GM12878 (cell line): ENCODE measurements around the gene LAP3. TPM values are rescaled to one million over a fixed set of nuclear protein-coding genes. Genes with fewer than 3 reads are reported as not detected.

ENCODE experiments used
- ATAC-seq: fragments of 200-7000 bp; cut with Tn5 transposase; 3 replicates; pipeline ENCODE4 v1.9.1; 2020; ENCODE audit warnings: mild to moderate bottlenecking, moderate library complexity
- BruUV-seq: library from RNA; stranded (reverse); fragments of 400-500 nt; replicated peaks from 2 replicates; lab custom pipeline; 2021; lab: Mats Ljungman, UMichigan
- CTCF ChIA-PET: fragments of 300-600 bp; sonication (Branson Sonifier 250); formaldehyde crosslinking; extraction: SDS; loops from one replicate; lab custom pipeline; 2021; ENCODE audit warnings: inconsistent platforms; lab: Yijun Ruan, JAX
- POLR2A ChIA-PET: fragments of 350-600 bp; formaldehyde crosslinking; extraction: SDS; loops from one replicate; lab custom pipeline; 2021; ENCODE audit warnings: inconsistent platforms; lab: Charles Lee
- RAD21 ChIA-PET: fragments of 300-600 bp; sonication (Branson Sonifier 250); formaldehyde crosslinking; loops from one replicate; lab custom pipeline; 2023; ENCODE audit warnings: antibody characterized with exemption; ENCODE audit not compliant: unreplicated experiment; lab: Charles Lee
- SMC1A ChIA-PET: fragments of 300-600 bp; sonication (Branson Sonifier 250); formaldehyde crosslinking; loops from one replicate; lab custom pipeline; 2023; ENCODE audit not compliant: unreplicated experiment, uncharacterized antibody; lab: Charles Lee
- DNase-seq: peaks from one replicate; pipeline ENCODE4 v3.0.0-alpha.2; 2011; ENCODE audit warnings: low read depth, low spot score
- FAIRE-seq: peaks from 3 replicates; lab custom pipeline; 2011; peaks lifted over from hg19 to GRCh38; lab: Jason Lieb, UNC
- H2AFZ ChIP-seq: 2 replicates; pipeline ENCODE4 v1.6.0; 2011; ENCODE audit warnings: low read depth, low read length, control low read depth; ENCODE audit not compliant: control insufficient read depth
- H3K27ac ChIP-seq: 2 replicates; pipeline ENCODE4 v1.5.1; 2011; ENCODE audit warnings: control low read depth; ENCODE audit not compliant: control insufficient read depth, insufficient read depth
- H3K27me3 ChIP-seq, 2 experiments: replicated peaks in 1 of 2; 2 replicates each; pipeline versions ENCODE4 v1.6.0 to v1.6.1; 2011; ENCODE audit warnings: low read length in 1 of 2; ENCODE audit not compliant: control insufficient read depth in 2 of 2, insufficient read depth in 2 of 2
- H3K36me3 ChIP-seq, 2 experiments: 2 replicates each; pipeline ENCODE4 v1.5.1; 2011; ENCODE audit warnings: low read length in 1 of 2; ENCODE audit not compliant: control insufficient read depth in 2 of 2, insufficient read depth in 2 of 2
- H3K4me1 ChIP-seq: 2 replicates; pipeline ENCODE4 v1.6.1; 2011; ENCODE audit warnings: mild to moderate bottlenecking, low read length, moderate library complexity, mixed read lengths; ENCODE audit not compliant: control insufficient read depth, insufficient read depth
- H3K4me2 ChIP-seq: 2 replicates; pipeline ENCODE4 v1.6.0; 2011; ENCODE audit warnings: control low read depth; ENCODE audit not compliant: control insufficient read depth, insufficient read depth
- H3K4me3 ChIP-seq: fragments of 200-600 bp; sonication (generic); 2 replicates; pipeline ENCODE4 v1.5.1; 2016
- H3K79me2 ChIP-seq: 2 replicates; pipeline ENCODE4 v1.6.0; 2011; ENCODE audit warnings: low read length; ENCODE audit not compliant: control insufficient read depth, insufficient read depth
- H3K9ac ChIP-seq: 2 replicates; pipeline ENCODE4 v1.8.0; 2011; ENCODE audit warnings: low read length, control low read depth, mixed read lengths; ENCODE audit not compliant: control insufficient read depth, insufficient read depth
- H3K9me3 ChIP-seq: replicated peaks from 3 replicates; pipeline ENCODE4 v1.5.1; 2011; ENCODE audit warnings: mild to moderate bottlenecking, low read length; ENCODE audit not compliant: control insufficient read depth, insufficient read depth
- H4K20me1 ChIP-seq: 2 replicates; pipeline ENCODE4 v1.6.0; 2011; ENCODE audit not compliant: control insufficient read depth, insufficient read depth
- BMI1 ChIP-seq: fragments of 450-650 bp; IDR thresholded peaks from 2 replicates; pipeline ENCODE4 v1.6.1; 2016; ENCODE audit warnings: mild to moderate bottlenecking, moderate library complexity, borderline replicate concordance
- ETV6 ChIP-seq, 2 experiments: fragments of 450-650 bp in 1 of 2; IDR thresholded peaks in 1 of 2; conservative IDR thresholded peaks in 1 of 2; 2 replicates each; pipeline ENCODE4 v1.6.1; 2014; ENCODE audit warnings: antibody characterized with exemption in 1 of 2, borderline replicate concordance in 1 of 2, low read depth in 1 of 2, mild to moderate bottlenecking in 1 of 2, moderate library complexity in 1 of 2
- IKZF1 ChIP-seq: fragments of 450-650 bp; conservative IDR thresholded peaks from 2 replicates; pipeline ENCODE4 v1.6.1; 2017; ENCODE audit warnings: antibody characterized with exemption, mild to moderate bottlenecking
- IRF4 ChIP-seq: IDR thresholded peaks from 2 replicates; pipeline ENCODE4 v1.6.1; 2011; ENCODE audit warnings: low read depth, low read length
- JUNB ChIP-seq: IDR thresholded peaks from 2 replicates; pipeline ENCODE4 v1.6.1; 2016; ENCODE audit warnings: antibody characterized with exemption, mild to moderate bottlenecking
- MEF2A ChIP-seq: IDR thresholded peaks from 2 replicates; pipeline ENCODE4 v1.6.1; 2011; ENCODE audit warnings: low read depth, mild to moderate bottlenecking, low read length, moderate library complexity; ENCODE audit not compliant: insufficient read depth
- MYC ChIP-seq: IDR thresholded peaks from 2 replicates; pipeline ENCODE4 v1.6.1; 2011; ENCODE audit warnings: mild to moderate bottlenecking, low read length, moderate library complexity, inconsistent platforms; ENCODE audit not compliant: insufficient read depth, insufficient replicate concordance, insufficient read length, severe bottlenecking
- NFIC ChIP-seq: IDR thresholded peaks from 2 replicates; pipeline ENCODE4 v1.6.1; 2012; ENCODE audit warnings: low read depth, mild to moderate bottlenecking, inconsistent platforms, low read length, moderate library complexity
- NFYB ChIP-seq: IDR thresholded peaks from 2 replicates; pipeline ENCODE4 v1.6.1; 2011; ENCODE audit warnings: low read depth, mild to moderate bottlenecking, low read length, improper control_type of control experiment, moderate library complexity; ENCODE audit not compliant: insufficient read depth
- NRF1 ChIP-seq: conservative IDR thresholded peaks from 2 replicates; pipeline ENCODE4 v1.6.1; 2011; ENCODE audit warnings: mild to moderate bottlenecking, low read depth, low read length, improper control_type of control experiment
- RCOR1 ChIP-seq: conservative IDR thresholded peaks from 2 replicates; pipeline ENCODE4 v1.6.1; 2012; ENCODE audit warnings: low read depth, low read length, improper control_type of control experiment
- RELB ChIP-seq: fragments of 450-650 bp; IDR thresholded peaks from 2 replicates; pipeline ENCODE4 v1.6.1; 2017; ENCODE audit warnings: low read depth, mild to moderate bottlenecking, moderate library complexity
- WRNIP1 ChIP-seq: IDR thresholded peaks from 2 replicates; pipeline ENCODE4 v1.6.1; 2011; ENCODE audit warnings: low read depth, low read length, improper control_type of control experiment, borderline replicate concordance
- WGBS: methylation state at CpG from one replicate; pipeline ENCODE4 v1.1.6; 2016; ENCODE audit warnings: low lambda C conversion rate; ENCODE audit not compliant: insufficient replicate concordance, insufficient coverage; ENCODE audit errors: missing lambda C conversion rate; 5-methylcytosine and 5-hydroxymethylcytosine counted together
- in situ Hi-C: fragments of 300-500 bp; cut with MboI; formaldehyde crosslinking; loops from 9 replicates; pipeline ENCODE4 v1.14.3; 2018; ENCODE audit warnings: mixed read lengths
- intact Hi-C: fragments of 100-400 bp; cut with micrococcal nuclease; formaldehyde crosslinking; loops from one replicate; pipeline ENCODE4 v1.14.2; 2022; ENCODE audit not compliant: unreplicated experiment
- polyA plus RNA-seq, 11 experiments: library from polyadenylated mRNA; depleted of rRNA in 4 of 11; unstranded in 6 of 11; stranded (reverse) in 5 of 11; fragments of >200 nt; fragmentation: Nextera tagmentation in 4 of 11; fragmentation: Illumina TruSeq in 1 of 11; extraction: Ambion mirVana in 4 of 11; extraction: Trizol in 1 of 11; gene quantifications; 1 replicate in 1 of 11; 2 replicates in 10 of 11; pipeline versions ENCODE4 v1.2.1 to v1.2.3, GENCODE V29; 2011 to 2016; ENCODE audit warnings: inconsistent platforms in 2 of 11, missing spikeins in 2 of 11, low read depth in 1 of 11
- total RNA-seq, 4 experiments: library from RNA; depleted of rRNA in 3 of 4; stranded (reverse); fragments of >200 nt in 3 of 4; fragmentation: Illumina TruSeq in 1 of 4; extraction: Trizol in 1 of 4; gene quantifications; 2 replicates each; pipeline versions ENCODE4 v1.2.1 to v1.2.3, GENCODE V29; 2013 to 2021
- TF ChIP-seq, protein P1 (sequence below): fragments of 150-350 bp; IDR thresholded peaks from 2 replicates; pipeline ENCODE4 v1.6.1; 2014; ENCODE audit warnings: mild to moderate bottlenecking, low read depth, low read length
- TF ChIP-seq, protein P2 (sequence below): fragments of 450-650 bp; formaldehyde crosslinking; IDR thresholded peaks from 2 replicates; pipeline ENCODE4 v1.4.0; 2022; ENCODE audit warnings: mild to moderate bottlenecking, moderate library complexity
- TF ChIP-seq, protein P3 (sequence below): IDR thresholded peaks from 2 replicates; pipeline ENCODE4 v1.6.1; 2011; ENCODE audit warnings: low read depth, low read length, improper control_type of control experiment, borderline replicate concordance

Gene LAP3
- total and polyA plus RNA-seq, 10 of the 15 experiments (the other 5 are each of a cell fraction or from before 2014, with no cell fraction given), result 134 to 249 (median 204) TPM

DNA sequence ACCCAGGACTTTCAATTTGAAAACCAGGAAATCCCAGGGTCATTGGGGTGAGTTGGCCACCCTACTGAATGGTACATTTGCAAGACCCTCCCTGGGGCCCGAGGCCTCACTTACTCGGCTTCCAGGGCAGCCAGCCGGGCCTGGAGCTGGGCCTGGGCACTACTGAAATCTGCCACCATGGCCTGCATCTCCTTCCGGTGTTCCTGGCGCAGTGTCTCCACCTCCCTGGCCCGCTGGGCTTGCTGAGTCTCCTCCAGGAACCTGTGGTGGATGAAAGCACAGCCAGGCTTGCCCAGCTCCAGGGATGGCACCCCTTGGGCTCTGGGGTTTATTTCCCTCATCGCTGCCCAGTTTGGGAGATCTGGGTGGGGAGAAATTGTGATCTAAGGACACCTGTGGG lies 62.1 kb downstream of the LAP3 start (continued):
- no peak for TF ChIP-seq RELB
- TF ChIP-seq IKZF1, result no peak

- BruUV-seq, result no TSS peak
- no peak for DNase-seq
- TF ChIP-seq JUNB, result no peak
- TF ChIP-seq NFIC, result no peak
- TF ChIP-seq NRF1, result no peak
- TF ChIP-seq, protein P1, sequence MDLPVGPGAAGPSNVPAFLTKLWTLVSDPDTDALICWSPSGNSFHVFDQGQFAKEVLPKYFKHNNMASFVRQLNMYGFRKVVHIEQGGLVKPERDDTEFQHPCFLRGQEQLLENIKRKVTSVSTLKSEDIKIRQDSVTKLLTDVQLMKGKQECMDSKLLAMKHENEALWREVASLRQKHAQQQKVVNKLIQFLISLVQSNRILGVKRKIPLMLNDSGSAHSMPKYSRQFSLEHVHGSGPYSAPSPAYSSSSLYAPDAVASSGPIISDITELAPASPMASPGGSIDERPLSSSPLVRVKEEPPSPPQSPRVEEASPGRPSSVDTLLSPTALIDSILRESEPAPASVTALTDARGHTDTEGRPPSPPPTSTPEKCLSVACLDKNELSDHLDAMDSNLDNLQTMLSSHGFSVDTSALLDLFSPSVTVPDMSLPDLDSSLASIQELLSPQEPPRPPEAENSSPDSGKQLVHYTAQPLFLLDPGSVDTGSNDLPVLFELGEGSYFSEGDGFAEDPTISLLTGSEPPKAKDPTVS, result no peak
- no peak for TF ChIP-seq RCOR1
- no peak for TF ChIP-seq MYC
- TF ChIP-seq NFYB, result no peak
- TF ChIP-seq ETV6 (conservative IDR thresholded peaks at IDR 0.05 in 1 of 2, IDR thresholded peaks at IDR 0.05 in 1 of 2; ENCODE audit: borderline replicate concordance in 1 of 2, low read depth in 1 of 2), result no peak
- TF ChIP-seq, protein P2, sequence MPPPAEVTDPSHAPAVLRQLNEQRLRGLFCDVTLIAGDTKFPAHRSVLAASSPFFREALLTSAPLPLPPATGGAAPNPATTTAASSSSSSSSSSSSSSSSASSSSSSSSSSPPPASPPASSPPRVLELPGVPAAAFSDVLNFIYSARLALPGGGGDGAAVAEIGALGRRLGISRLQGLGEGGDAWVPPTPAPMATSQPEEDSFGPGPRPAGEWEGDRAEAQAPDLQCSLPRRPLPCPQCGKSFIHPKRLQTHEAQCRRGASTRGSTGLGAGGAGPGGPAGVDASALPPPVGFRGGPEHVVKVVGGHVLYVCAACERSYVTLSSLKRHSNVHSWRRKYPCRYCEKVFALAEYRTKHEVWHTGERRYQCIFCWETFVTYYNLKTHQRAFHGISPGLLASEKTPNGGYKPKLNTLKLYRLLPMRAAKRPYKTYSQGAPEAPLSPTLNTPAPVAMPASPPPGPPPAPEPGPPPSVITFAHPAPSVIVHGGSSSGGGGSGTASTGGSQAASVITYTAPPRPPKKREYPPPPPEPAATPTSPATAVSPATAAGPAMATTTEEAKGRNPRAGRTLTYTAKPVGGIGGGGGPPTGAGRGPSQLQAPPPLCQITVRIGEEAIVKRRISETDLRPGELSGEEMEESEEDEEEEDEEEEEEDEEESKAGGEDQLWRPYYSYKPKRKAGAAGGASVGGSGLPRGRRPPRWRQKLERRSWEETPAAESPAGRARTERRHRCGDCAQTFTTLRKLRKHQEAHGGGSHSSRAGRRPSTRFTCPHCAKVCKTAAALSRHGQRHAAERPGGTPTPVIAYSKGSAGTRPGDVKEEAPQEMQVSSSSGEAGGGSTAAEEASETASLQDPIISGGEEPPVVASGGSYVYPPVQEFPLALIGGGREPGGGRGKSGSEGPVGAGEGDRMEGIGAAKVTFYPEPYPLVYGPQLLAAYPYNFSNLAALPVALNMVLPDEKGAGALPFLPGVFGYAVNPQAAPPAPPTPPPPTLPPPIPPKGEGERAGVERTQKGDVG (CRISPR knock-in tag), result no peak
- TF ChIP-seq MEF2A, result no peak
- no peak for TF ChIP-seq WRNIP1
- TF ChIP-seq IRF4, result no peak
- no peak for TF ChIP-seq BMI1
- TF ChIP-seq, protein P3, sequence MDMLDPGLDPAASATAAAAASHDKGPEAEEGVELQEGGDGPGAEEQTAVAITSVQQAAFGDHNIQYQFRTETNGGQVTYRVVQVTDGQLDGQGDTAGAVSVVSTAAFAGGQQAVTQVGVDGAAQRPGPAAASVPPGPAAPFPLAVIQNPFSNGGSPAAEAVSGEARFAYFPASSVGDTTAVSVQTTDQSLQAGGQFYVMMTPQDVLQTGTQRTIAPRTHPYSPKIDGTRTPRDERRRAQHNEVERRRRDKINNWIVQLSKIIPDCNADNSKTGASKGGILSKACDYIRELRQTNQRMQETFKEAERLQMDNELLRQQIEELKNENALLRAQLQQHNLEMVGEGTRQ, result no peak
These were observed 65.4 kb downstream of the LAP3 start for GRCh38 chr4:17642398-17642783.

More at GRCh38 chr4:17642398-17642783, 65.4 kb downstream of the LAP3 start:
- ChIA-PET POLR2A (no interaction called here), CTCF (interaction anchor here (0.9 kb wide), 1 partner anchor 166 kb away, joined by 3 read pairs; no protein-coding TSS in a partner anchor), RAD21 (no interaction called here), SMC1A (interaction anchor here (0.7 kb wide), 1 partner anchor 94 kb away, joined by 3 read pairs; no protein-coding TSS in a partner anchor)
- intact Hi-C loops (no loop called here), in situ Hi-C loops (no loop called here)
- ATAC-seq, result no peak
- Histone ChIP-seq H2AFZ (no peak overlapping the region), H3K9ac (no peak overlapping the region), H3K27me3 (no peaks in the 10 kb centered on the region), H4K20me1 (no peaks in the 10 kb centered on the region), H3K4me1 (no peaks in the 10 kb centered on the region), H3K4me3 (no peak overlapping the region), H3K9me3 (no peaks in the 10 kb centered on the region; the same call in 2 of the 3 replicates), H3K27ac (no peak overlapping the region), H3K4me2 (no peak overlapping the region), H3K79me2 (no peaks in the 10 kb centered on the region), H3K36me3 (no peaks in the 10 kb centered on the region)
- 96% methylated on average over 1 of the region's 1 CpG for WGBS
- no peak for FAIRE-seq
